ENCODE measurements around the gene TMEM132D. TPM values are rescaled to one million over a fixed set of nuclear protein-coding genes. Genes with fewer than 3 reads are reported as not detected.
"Not testable (repeated sequence)": the region's sequence is repeated elsewhere in the genome, so short reads cannot be mapped to it uniquely, and the experiment has no call there.

The TMEM132D gene
- total RNA-seq, 2 donors from 2014 or later, result not detected

- Mint-ChIP-seq H3K9me3 (peaks cover 5% of the 10 kb centered on the region), H3K4me1 (no peaks in the 10 kb centered on the region), H3K36me3 (ENCODE audit: low read depth) (no peaks in the 10 kb centered on the region), H3K4me3 (no peak overlapping the region), H3K27me3 (peaks cover 4% of the 10 kb centered on the region), H3K27ac (no peak overlapping the region)
- ATAC-seq (replicated peaks), result no peak
Measured at GRCh38 chr12:129064209-129064855, 839.5 kb downstream of the TMEM132D start.

- Mint-ChIP-seq H3K4me3 (no peak overlapping the region), H3K27ac (no peak overlapping the region), H3K27me3 (peaks cover 4% of the 10 kb centered on the region), H3K9me3 (peaks cover 8% of the 10 kb centered on the region), H3K4me1 (no peaks in the 10 kb centered on the region), H3K36me3 (ENCODE audit: low read depth) (no peaks in the 10 kb centered on the region)
- no peak for ATAC-seq (replicated peaks)
Measured at GRCh38 chr12:129063600-129063999, 840.2 kb downstream of the TMEM132D start.

DNA sequence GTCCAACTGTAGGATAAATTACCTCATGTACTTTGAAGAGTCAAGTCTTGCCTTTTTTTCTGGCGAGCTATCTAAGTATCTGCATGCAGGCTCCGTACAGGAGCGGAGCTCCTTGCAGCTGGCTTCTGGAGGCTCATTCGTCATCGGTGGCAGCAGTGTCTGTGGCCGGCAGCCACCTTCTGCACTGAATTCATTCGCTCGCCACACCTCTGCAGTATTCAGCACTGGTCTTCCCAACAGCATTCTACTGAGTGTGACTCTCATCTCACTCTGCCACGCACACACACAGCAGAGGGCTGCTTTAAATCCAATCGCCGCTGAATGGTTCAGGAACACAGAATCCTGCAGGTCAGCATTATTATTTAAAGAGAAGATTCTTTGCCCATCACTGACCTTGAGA lies 850.6 kb downstream of the TMEM132D start:
- H3K9me3 Mint-ChIP-seq, result peaks cover 8% of the 10 kb centered on the region
- no peaks in the 10 kb centered on the region for H3K36me3 Mint-ChIP-seq (ENCODE audit: low read depth)
- no peak overlapping the region for H3K27ac Mint-ChIP-seq
- no peak for ATAC-seq (replicated peaks)
- H3K4me3 Mint-ChIP-seq, result no peak overlapping the region
- no peaks in the 10 kb centered on the region for H3K27me3 Mint-ChIP-seq
- no peaks in the 10 kb centered on the region for H3K4me1 Mint-ChIP-seq

GRCh38 chr12:129052373-129052772 lies 851.5 kb downstream of the TMEM132D start:
- Mint-ChIP-seq H3K4me1 (no peaks in the 10 kb centered on the region), H3K4me3 (no peak overlapping the region), H3K27me3 (no peaks in the 10 kb centered on the region), H3K27ac (no peak overlapping the region), H3K9me3 (peaks cover 8% of the 10 kb centered on the region), H3K36me3 (ENCODE audit: low read depth) (no peaks in the 10 kb centered on the region)
- ATAC-seq (replicated peaks), result no peak

- H3K4me3 Mint-ChIP-seq, result no peak overlapping the region
- H3K9me3 Mint-ChIP-seq, result peaks cover 13% of the 10 kb centered on the region
- ATAC-seq (replicated peaks), result no peak
- H3K4me1 Mint-ChIP-seq, result no peaks in the 10 kb centered on the region
- H3K36me3 Mint-ChIP-seq (ENCODE audit: low read depth), result no peaks in the 10 kb centered on the region
- H3K27me3 Mint-ChIP-seq, result no peaks in the 10 kb centered on the region
- no peak overlapping the region for H3K27ac Mint-ChIP-seq
Measured at GRCh38 chr12:129049917-129050316, 853.9 kb downstream of the TMEM132D start.

DNA sequence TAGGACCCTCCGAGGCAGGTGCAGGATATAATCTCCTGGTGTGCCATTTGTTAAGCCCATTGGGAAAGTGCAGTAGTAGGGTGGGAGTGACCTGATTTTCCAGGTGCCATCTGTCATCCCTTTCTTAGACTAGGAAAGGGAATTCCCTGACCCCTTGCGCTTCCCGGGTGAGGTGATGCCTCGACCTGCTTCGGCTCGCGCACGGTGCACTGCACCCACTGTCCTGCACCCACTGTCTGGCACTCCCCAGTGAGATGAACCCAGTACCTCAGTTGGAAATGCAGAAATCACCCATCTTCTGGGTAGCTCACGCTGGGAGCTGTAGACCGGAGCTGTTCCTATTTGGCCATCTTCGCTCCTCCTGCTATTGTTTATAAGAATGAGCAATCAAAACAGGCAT lies 860.5 kb downstream of the TMEM132D start:
- H3K4me1 Mint-ChIP-seq; H3K4me3 Mint-ChIP-seq; ATAC-seq (replicated peaks); H3K27ac Mint-ChIP-seq; H3K27me3 Mint-ChIP-seq; H3K36me3 Mint-ChIP-seq (ENCODE audit: low read depth): not testable (repeated sequence)
- H3K9me3 Mint-ChIP-seq, result peaks cover 17% of the 10 kb centered on the region

- no peaks in the 10 kb centered on the region for H3K4me1 Mint-ChIP-seq
- ATAC-seq (replicated peaks), result no peak
- no peaks in the 10 kb centered on the region for H3K27me3 Mint-ChIP-seq
- H3K9me3 Mint-ChIP-seq, result peaks cover 9% of the 10 kb centered on the region
- H3K4me3 Mint-ChIP-seq, result no peak overlapping the region
- H3K36me3 Mint-ChIP-seq (ENCODE audit: low read depth), result no peaks in the 10 kb centered on the region
- H3K27ac Mint-ChIP-seq, result no peak overlapping the region
Measured at GRCh38 chr12:129036135-129036534, 867.7 kb downstream of the TMEM132D start.

- Mint-ChIP-seq H3K4me3 (no peak overlapping the region), H3K9me3 (peaks cover 4% of the 10 kb centered on the region), H3K4me1 (no peaks in the 10 kb centered on the region), H3K36me3 (ENCODE audit: low read depth) (no peaks in the 10 kb centered on the region), H3K27me3 (no peaks in the 10 kb centered on the region), H3K27ac (no peak overlapping the region)
- ATAC-seq (replicated peaks), result no peak
Measured at GRCh38 chr12:129034558-129035289, 869.1 kb downstream of the TMEM132D start.

DNA sequence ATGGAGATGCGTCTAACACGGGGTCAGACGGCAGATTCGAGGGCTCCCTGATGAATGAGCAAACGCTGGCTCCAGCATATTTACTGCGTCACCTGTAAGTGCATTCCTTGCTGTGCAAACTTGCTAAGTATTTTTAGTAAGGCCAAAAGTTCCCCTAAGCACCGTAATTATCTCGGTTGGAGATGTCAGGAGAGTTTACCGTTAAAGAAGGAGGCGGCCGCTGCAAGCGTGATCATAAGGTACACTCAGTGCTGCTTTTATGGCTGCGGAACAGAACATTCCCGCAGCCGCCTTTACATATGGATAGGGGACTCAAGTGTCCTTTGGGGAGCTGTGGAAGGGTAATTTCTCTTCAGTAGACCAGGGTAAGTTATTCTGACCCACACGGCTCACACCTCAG lies 875.0 kb downstream of the TMEM132D start:
- H3K36me3 Mint-ChIP-seq (ENCODE audit: low read depth), result no peaks in the 10 kb centered on the region
- no peaks in the 10 kb centered on the region for H3K4me1 Mint-ChIP-seq
- no peak overlapping the region for H3K27ac Mint-ChIP-seq
- H3K9me3 Mint-ChIP-seq, result peaks cover 5% of the 10 kb centered on the region
- H3K27me3 Mint-ChIP-seq, result no peaks in the 10 kb centered on the region
- H3K4me3 Mint-ChIP-seq, result no peak overlapping the region
- no peak for ATAC-seq (replicated peaks)

GRCh38 chr12:129025055-129025454 lies 878.8 kb downstream of the TMEM132D start:
- Mint-ChIP-seq H3K36me3 (ENCODE audit: low read depth) (no peaks in the 10 kb centered on the region), H3K27me3 (no peaks in the 10 kb centered on the region), H3K9me3 (peaks cover 7% of the 10 kb centered on the region), H3K4me3 (no peak overlapping the region), H3K27ac (no peak overlapping the region), H3K4me1 (no peaks in the 10 kb centered on the region)
- ATAC-seq (replicated peaks), result no peak
